Measurements from ENCODE around the gene MRTFA.

DNA sequence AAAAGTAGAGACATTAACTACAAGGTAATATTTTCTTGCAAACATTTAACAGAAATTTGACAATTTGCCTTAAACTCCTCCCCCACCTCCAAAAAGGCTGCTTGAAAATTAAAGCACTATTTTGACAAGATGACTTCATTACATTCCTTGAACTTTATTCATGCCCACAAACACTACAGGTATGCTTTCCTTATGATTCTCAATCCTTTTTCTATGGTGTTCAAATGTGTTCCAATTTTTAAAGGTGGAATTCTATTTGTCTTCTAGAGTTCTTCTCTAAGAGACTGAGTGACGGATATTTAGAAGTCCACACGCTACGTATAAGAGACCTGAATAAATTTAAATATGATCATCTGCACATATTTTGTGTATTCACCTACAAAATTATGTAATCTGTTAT is 69.4 kb downstream of the MRTFA start:
- TF ChIP-seq POLR2AphosphoS5 (IDR thresholded peaks at IDR 0.05; ENCODE audit: low read depth, low read length) (no peak), POLR2A (IDR thresholded peaks at IDR 0.05; ENCODE audit: low read depth, low read length) (no peak), TAF1 (IDR thresholded peaks at IDR 0.05; ENCODE audit: borderline replicate concordance, low read depth, low read length) (no peak)
